HS-27A (cell line): ENCODE data around the gene MTRFR.
"Not testable (repeated sequence)": the region's sequence is repeated elsewhere in the genome, so short reads cannot be mapped to it uniquely, and the experiment has no call there.

Experiments
- DNase-seq: peaks from one replicate; pipeline ENCODE4 v3.0.0-alpha.2; 2012; ENCODE audit warnings: low read depth, missing footprints

Gene MTRFR

GRCh38 chr12:123248996-123249741 is 15.9 kb downstream of the MTRFR start:
- DNase-seq: not testable (repeated sequence)

GRCh38 chr12:123250471-123251383 is 17.5 kb downstream of the MTRFR start:
- DNase-seq: no peak

- no peak for DNase-seq
Observed at GRCh38 chr12:123251403-123252076, 18.3 kb downstream of the MTRFR start.

- not testable (repeated sequence) for DNase-seq
Observed at GRCh38 chr12:123252365-123252764, 19.1 kb downstream of the MTRFR start.

GRCh38 chr12:123253641-123254459 is 20.6 kb downstream of the MTRFR start:
- DNase-seq: no peak

GRCh38 chr12:123254853-123255446 is 21.7 kb downstream of the MTRFR start:
- DNase-seq: no peak

- DNase-seq: no peak
Observed at GRCh38 chr12:123258593-123258992, 25.4 kb downstream of the MTRFR start.

- no peak for DNase-seq
Observed at GRCh38 chr12:123260081-123260480, 26.8 kb downstream of the MTRFR start.

- DNase-seq: no peak
Observed at GRCh38 chr12:123261196-123261595, 28.0 kb downstream of the MTRFR start.

- no peak for DNase-seq
Observed at GRCh38 chr12:123263196-123263817, 30.1 kb downstream of the MTRFR start.

GRCh38 chr12:123264642-123265041 is 31.4 kb downstream of the MTRFR start:
- DNase-seq: no peak

GRCh38 chr12:123265851-123266678 is 32.8 kb downstream of the MTRFR start:
- no peak for DNase-seq

- DNase-seq: no peak
Observed at GRCh38 chr12:123266679-123267277, 33.5 kb downstream of the MTRFR start.

GRCh38 chr12:123267335-123267920 is 34.2 kb downstream of the MTRFR start:
- DNase-seq: no peak

- DNase-seq: no peak
Observed at GRCh38 chr12:123267991-123268843, 35.0 kb downstream of the MTRFR start.

GRCh38 chr12:123268850-123269249 is 35.6 kb downstream of the MTRFR start:
- no peak for DNase-seq

GRCh38 chr12:123269395-123269892 is 36.2 kb downstream of the MTRFR start:
- DNase-seq: no peak

GRCh38 chr12:123269896-123270213 is 36.6 kb downstream of the MTRFR start:
- no peak for DNase-seq
